Ascending aorta (tissue), 2 donors: ENCODE results near the gene E2F3. TPM values are rescaled to one million over a fixed set of nuclear protein-coding genes. Genes with fewer than 3 reads are reported as not detected.
"Not testable (repeated sequence)": the region's sequence is repeated elsewhere in the genome, so short reads cannot be mapped to it uniquely, and the experiment has no call there.

Experiments
- DNase-seq, 2 donors: peaks; one replicate each; pipeline ENCODE4 v3.0.0-alpha.2; 2019; ENCODE audit warnings: low spot score in 2 of 2
- H3K27ac ChIP-seq, 2 donors: fragments of 200-600 bp; sonication (generic); one replicate each; pipeline ENCODE4 v1.5.1; 2016 to 2017; ENCODE audit warnings: mild to moderate bottlenecking in 1 of 2
- H3K27me3 ChIP-seq: fragments of 200-600 bp; sonication (generic); one replicate; pipeline ENCODE4 v1.5.1; 2017
- H3K36me3 ChIP-seq, 2 donors: fragments of 200-600 bp; sonication (generic); one replicate each; pipeline ENCODE4 v1.5.1; 2016
- H3K4me1 ChIP-seq, 2 donors: fragments of 200-600 bp; sonication (generic); one replicate each; pipeline ENCODE4 v1.5.1; 2016 to 2017; ENCODE audit warnings: mild to moderate bottlenecking in 1 of 2
- H3K4me3 ChIP-seq, 2 donors: fragments of 200-600 bp; sonication (generic); one replicate each; pipeline ENCODE4 v1.5.1; 2016 to 2017; ENCODE audit warnings: mild to moderate bottlenecking in 1 of 2
- H3K9me3 ChIP-seq, 2 donors: fragments of 200-600 bp; sonication (generic); one replicate each; pipeline ENCODE4 v1.5.1; 2016
- CTCF ChIP-seq, 3 experiments: fragments of 200-600 bp in 2 of 3; fragments of 450-650 bp in 1 of 3; sonication (generic) in 2 of 3; IDR thresholded peaks; one replicate each; pipeline ENCODE4 v1.5.1; 2016 to 2019; ENCODE audit warnings: antibody characterized with exemption in 3 of 3, mild to moderate bottlenecking in 1 of 3, moderate library complexity in 1 of 3
- intact Hi-C: fragments of 100-400 bp; cut with DNase I; formaldehyde crosslinking; loops from one replicate; pipeline ENCODE4 v1.15.1; 2023
- total RNA-seq: library from RNA; depleted of rRNA; stranded (reverse); fragments of >200 nt; gene quantifications from one replicate; pipeline ENCODE4 v1.1.0, GENCODE V29; 2016

E2F3 gene
- total RNA-seq, 1 donor from 2014 or later, result 1.1 TPM

- no peak overlapping the region for H3K4me3 ChIP-seq
- H3K4me1 ChIP-seq, result no peaks in the 10 kb centered on the region
- no peak overlapping the region for H3K27ac ChIP-seq
- H3K27me3 ChIP-seq, result no peaks in the 10 kb centered on the region
- H3K9me3 ChIP-seq, result no peaks in the 10 kb centered on the region
- intact Hi-C loops, result no loop called here
- DNase-seq, result no peak
- no peak for TF ChIP-seq CTCF (IDR thresholded peaks at IDR 0.05)
- H3K36me3 ChIP-seq, result no peaks in the 10 kb centered on the region
Measured at GRCh38 chr6:20497216-20498040, 95.7 kb downstream of the E2F3 start.

GRCh38 chr6:20498041-20498385 is 96.3 kb downstream of the E2F3 start:
- Histone ChIP-seq H3K36me3 (no peaks in the 10 kb centered on the region), H3K27me3 (no peaks in the 10 kb centered on the region), H3K9me3 (no peaks in the 10 kb centered on the region), H3K4me1 (no peaks in the 10 kb centered on the region), H3K4me3 (no peak overlapping the region), H3K27ac (no peak overlapping the region)
- intact Hi-C loops, result no loop called here
- TF ChIP-seq CTCF (IDR thresholded peaks at IDR 0.05), result no peak
- no peak for DNase-seq

DNA sequence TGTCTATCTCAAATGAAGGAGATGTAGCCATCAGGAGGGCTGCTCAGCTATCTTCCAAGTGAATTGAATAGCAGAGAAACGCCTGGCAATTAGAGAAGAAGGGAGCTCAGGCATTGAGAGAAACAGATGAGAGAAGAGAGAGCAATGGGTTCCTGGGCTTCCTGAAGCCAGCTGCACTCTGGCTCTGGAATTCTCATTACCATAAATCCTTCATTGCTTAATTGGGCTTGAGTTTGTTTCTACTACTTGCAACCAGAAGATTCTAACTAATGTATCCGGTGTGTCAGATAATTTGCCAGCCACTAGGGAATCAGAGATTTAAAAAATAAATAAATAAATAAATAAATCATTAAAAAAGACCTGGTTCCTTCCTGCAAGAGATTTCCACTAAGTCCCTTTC is 107.5 kb downstream of the E2F3 start:
- no peak for DNase-seq
- intact Hi-C loops, result no loop called here

GRCh38 chr6:20511852-20512251 is 110.2 kb downstream of the E2F3 start:
- TF ChIP-seq CTCF (IDR thresholded peaks at IDR 0.05), result no peak
- intact Hi-C loops, result no loop called here

More for the DNA sequence above, 107.5 kb downstream of the E2F3 start:
- no peak overlapping the region for H3K4me3 ChIP-seq
- no peaks in the 10 kb centered on the region for H3K4me1 ChIP-seq
- H3K9me3 ChIP-seq, result no peaks in the 10 kb centered on the region
- no peaks in the 10 kb centered on the region for H3K36me3 ChIP-seq
- H3K27ac ChIP-seq, result no peak overlapping the region
- H3K27me3 ChIP-seq, result no peaks in the 10 kb centered on the region
- no peak for TF ChIP-seq CTCF (IDR thresholded peaks at IDR 0.05)

DNA sequence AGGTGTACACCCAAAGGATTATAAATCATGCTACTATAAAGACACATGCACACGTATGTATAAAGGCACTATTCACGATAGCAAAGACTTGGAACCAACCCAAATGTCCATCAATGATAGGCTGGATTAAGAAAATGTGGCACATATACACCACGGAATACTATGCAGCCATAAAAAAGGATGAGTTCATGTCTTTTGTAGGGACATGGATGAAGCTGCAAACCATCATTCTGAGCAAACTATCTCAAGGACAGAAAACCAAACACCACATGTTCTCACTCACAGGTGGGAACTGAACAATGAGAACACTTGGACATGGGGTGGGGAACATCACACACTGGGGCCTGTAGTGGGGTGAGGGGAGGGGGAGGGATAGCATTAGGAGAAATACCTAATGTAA is 123.5 kb downstream of the E2F3 start:
- intact Hi-C loops, result loop anchor here (5.0 kb wide), 1 partner anchor 433 kb away; no protein-coding TSS in a partner anchor

More at GRCh38 chr6:20511852-20512251, 110.2 kb downstream of the E2F3 start:
- Histone ChIP-seq H3K9me3 (no peaks in the 10 kb centered on the region), H3K27me3 (no peaks in the 10 kb centered on the region), H3K4me3 (no peak overlapping the region), H3K36me3 (no peaks in the 10 kb centered on the region), H3K4me1 (no peaks in the 10 kb centered on the region), H3K27ac (no peak overlapping the region)
- no peak for DNase-seq

DNA sequence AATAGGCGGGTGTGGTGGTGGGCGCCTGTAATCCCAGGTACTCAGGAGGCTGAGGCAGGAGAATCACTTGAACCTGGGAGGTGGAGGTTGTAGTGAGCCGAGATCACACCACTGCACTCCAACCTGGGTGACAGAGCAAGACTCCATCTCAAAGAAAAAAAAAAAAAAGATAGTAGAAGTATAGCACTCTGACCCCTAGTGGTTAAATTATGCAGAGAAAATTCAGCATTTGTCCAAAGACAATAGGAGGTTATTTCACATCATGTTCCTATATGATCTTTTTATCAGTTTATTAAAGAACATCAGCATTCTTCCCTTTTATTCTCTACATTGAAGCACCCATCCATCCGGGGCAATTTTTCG is 127.4 kb downstream of the E2F3 start:
- TF ChIP-seq CTCF (IDR thresholded peaks at IDR 0.05), result peak; percentile 19 to 53 (median 48)
- H3K9me3 ChIP-seq, DNase-seq, H3K27me3 ChIP-seq, H3K36me3 ChIP-seq, H3K27ac ChIP-seq: not testable (repeated sequence)
- Histone ChIP-seq H3K4me3 (peak overlapping the region in 1 of 2 donors; percentile 26), H3K4me1 (peaks cover 0 to 10% of the 10 kb centered on the region in 2 donors)
- intact Hi-C loops, result loop anchor here (5.0 kb wide), 1 partner anchor 437 kb away; no protein-coding TSS in a partner anchor

More for the DNA sequence above, 123.5 kb downstream of the E2F3 start:
- not testable (repeated sequence) for H3K27me3 ChIP-seq, DNase-seq, H3K27ac ChIP-seq, H3K4me1 ChIP-seq, H3K4me3 ChIP-seq, H3K9me3 ChIP-seq, H3K36me3 ChIP-seq
